SHP77 (cell line): ENCODE results near the gene ASB18.

ENCODE experiments used
- DNase-seq, 2 experiments: peaks; one replicate each; lab custom pipeline; 2025; lab: John Stamatoyannopoulos, UW

Gene ASB18

GRCh38 chr2:236163471-236164200 lies 100.6 kb downstream of the ASB18 start:
- DNase-seq = no peak

GRCh38 chr2:236162882-236163470 lies 101.2 kb downstream of the ASB18 start:
- no peak for DNase-seq

GRCh38 chr2:236162031-236162845 lies 102.0 kb downstream of the ASB18 start:
- DNase-seq = no peak

DNA sequence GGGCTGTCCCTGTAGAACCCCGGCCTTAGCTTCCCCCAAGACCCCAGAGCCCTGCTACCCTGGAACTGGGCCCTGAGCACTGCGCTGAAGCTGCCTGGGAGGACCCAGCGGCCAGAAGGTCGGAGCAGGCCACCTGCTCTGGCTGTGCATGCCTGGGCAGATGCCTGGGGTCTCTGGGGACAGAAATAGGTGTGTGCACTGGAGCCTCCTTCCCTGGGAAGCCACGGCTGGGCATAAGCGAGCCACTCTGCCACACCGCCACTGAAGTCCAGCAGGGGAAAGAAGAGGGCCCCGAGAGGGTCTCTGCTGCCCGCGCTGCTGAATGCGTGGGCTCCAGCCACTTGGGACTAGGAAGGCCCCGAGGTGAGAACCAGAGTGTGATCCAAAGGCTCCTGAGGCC lies 102.7 kb downstream of the ASB18 start:
- no peak for DNase-seq

DNA sequence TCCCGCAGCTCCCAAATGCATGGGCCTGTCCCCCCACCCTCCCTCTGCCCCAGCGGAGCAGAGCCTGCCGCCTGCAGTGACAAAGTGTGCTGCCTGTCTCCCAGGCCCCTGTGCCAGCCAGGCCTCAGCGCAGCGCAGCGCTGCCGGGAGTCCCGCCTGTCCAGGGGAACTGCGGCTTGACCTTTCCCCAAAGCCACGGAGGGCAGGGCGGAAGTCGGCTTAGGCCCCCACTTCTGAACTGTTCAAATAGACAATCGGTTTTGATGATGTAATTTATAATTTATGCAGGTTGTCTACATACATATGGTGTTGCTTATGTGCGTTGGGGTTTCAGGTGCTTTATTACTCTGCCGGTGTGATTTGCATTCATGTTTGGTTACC lies 103.1 kb downstream of the ASB18 start:
- DNase-seq = no peak

GRCh38 chr2:236160366-236161081 lies 103.7 kb downstream of the ASB18 start:
- DNase-seq = no peak

GRCh38 chr2:236159778-236160170 lies 104.4 kb downstream of the ASB18 start:
- DNase-seq = no peak

DNA sequence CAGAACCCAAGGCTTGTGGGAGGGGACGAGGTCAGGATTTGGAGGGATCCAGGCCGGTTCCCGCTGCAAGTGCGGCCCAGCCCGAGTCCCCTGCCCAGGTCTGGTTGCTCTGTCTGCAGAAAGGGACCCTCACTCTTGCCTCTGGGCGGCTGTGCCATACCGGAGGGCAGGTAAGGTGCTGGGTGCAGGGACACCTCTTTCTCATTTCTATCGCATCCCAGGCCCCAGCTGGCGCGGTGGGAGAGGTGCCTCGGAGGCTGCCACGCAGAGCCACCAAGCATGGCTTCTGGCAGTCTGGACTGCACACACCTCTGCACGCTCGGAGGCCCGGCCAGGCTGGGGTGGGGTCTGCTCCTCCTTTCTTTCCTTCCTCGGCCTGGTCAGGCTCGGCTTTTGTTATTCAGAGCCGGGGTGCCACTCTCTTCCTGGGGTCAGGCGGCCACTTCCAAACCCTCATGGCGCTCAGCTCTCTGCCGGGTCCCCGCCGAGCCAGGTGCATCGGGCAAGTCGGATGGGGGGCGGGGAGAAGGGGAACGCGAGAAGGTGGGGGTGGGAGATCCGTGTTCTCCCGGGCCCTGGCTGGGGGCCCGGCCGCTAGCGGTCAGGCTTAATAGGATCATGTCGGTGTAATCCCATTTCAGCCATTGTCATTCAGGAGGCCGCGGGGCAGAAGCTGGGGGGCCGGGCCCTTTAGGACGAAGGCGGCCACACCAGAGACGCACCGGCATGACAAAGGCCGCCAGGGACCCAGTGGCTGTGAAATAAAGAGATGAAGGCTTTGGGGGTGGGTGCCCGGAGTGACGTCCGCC lies 105.0 kb downstream of the ASB18 start:
- DNase-seq = no peak

DNA sequence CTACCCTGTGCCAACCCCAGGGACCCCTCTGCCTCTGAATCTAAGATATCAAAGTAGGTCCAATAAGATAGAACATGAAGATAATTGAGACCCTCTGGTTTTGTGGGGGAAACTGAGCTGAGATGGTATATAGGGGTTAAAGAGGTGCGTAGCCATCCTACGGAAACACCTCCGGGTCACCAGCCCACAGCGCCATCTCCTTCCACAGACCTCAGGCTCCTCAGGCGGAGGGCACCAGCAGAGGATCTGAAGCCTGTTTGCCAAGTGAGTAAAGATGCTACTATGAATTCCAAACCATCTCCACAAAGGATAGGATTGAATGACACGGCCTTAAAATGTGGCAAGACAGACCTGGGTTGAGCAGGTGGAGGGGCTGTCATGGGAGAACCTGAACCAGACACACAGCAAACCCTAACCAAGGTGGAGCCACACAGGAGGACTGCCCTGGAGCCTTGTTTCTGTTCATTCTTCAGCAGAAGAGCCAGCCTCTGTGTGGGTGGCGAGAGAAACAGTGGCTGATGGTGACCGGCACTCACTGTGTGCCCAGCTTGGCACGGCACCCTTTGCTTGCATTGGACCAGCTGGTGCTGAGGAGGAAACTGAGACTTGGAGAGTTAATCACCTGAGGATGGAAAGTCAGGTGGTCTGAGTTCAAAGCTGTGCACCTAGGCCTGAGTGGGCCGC lies 106.2 kb downstream of the ASB18 start:
- DNase-seq = no peak

DNA sequence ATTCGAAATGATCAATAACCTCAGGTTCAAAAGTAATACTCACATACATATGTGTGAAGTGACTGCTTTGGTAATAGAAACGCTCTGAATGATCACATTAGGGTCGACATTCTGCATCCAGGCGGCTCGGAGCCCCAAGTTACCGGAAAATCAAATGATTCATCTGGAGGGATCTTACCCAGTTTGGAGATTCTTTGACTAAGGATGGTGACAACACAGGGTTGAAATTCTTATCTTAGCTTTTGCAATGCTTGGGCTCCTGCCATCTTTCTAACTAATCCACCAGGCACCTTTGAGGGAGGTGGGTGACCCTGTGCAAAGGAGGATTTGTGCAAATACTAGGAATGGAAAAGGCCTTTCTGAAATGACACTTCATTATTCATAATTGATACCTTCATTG lies 106.8 kb downstream of the ASB18 start:
- no peak for DNase-seq

DNA sequence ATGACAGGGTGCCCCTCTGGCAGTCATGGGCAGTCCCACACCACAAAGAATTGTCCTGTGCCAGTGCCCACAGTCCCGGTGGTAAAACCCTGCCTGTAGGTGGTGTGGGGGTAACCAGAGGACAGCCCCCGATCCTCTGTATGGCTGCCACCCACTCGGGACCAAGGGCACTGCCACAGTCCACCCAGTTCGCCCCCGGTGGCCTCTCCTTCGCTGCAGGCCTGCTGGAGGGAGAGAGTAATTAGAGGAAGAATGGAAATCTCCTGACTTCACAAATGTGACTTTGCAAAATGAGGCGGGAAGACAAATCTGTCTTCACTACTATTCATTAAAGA lies 107.4 kb downstream of the ASB18 start:
- no peak for DNase-seq

GRCh38 chr2:236156095-236156859 lies 107.9 kb downstream of the ASB18 start:
- DNase-seq = no peak

- DNase-seq = no peak
Observed at GRCh38 chr2:236155406-236155805, 108.8 kb downstream of the ASB18 start.

DNA sequence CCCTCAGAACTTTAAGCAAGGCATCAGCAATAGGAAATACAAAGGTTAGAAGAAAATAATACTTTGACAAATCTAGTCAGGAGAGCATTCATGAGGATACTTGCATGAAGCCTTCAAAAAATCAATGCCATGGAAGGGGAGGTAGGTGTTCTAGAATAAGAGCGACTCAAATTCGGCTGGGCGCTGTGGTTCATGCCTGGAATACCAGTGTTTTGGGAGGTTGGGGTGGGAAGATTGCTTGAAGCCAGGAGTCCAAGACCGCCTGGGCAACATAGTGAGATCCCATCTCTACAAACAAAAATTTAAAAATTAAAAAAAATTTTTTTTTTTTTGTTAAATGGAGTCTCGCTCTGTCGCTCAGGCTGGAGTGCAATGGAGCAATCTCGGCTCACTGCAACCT lies 117.8 kb downstream of the ASB18 start:
- no peak for DNase-seq

DNA sequence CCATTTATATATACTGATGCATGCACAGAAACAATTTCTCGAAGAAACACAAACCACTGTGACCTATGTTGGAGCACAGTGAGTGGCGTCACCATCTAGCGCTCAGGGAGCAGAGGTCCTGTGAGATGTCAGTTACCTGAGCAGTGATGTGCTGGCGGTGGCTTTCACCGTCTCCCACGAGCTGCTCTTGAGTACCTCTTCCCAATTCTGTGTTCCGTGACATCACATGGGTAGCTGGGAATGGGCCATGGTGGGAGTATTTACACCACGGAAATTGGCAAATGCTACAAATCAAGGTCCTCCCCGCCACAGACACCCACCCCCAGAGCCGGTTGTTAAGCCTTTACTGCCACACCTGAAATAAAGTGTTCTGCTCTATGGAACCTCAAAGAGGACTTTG lies 120.4 kb downstream of the ASB18 start:
- DNase-seq = no peak
